Natural killer cell (primary cell): ENCODE data around the gene CDX1. TPM values are rescaled to one million over a fixed set of nuclear protein-coding genes. Genes with fewer than 3 reads are reported as not detected.

ENCODE experiments used
- ATAC-seq, 3 donors: fragments of 150-1000 bp in 2 of 3; fragments of 200-7000 bp in 1 of 3; cut with Tn5 transposase; 1 replicate in 1 of 3; 2 replicates in 2 of 3; pipeline ENCODE4 v1.10.0; 2021; ENCODE audit warnings: mild to moderate bottlenecking in 2 of 3, moderate library complexity in 2 of 3
- DNase-seq, 2 donors: peaks; one replicate each; pipeline versions ENCODE4 v3.0.0 to v3.0.0-alpha.2; 2013 to 2021; ENCODE audit warnings: mixed read lengths in 1 of 2
- H3K27ac ChIP-seq: one replicate; pipeline ENCODE4 v1.5.1; 2013; ENCODE audit warnings: mild to moderate bottlenecking, low read length
- H3K27me3 ChIP-seq: one replicate; pipeline ENCODE4 v1.6.1; 2013; ENCODE audit warnings: low read length; ENCODE audit not compliant: control insufficient read depth, insufficient read depth
- H3K36me3 ChIP-seq: one replicate; pipeline ENCODE4 v1.6.1; 2013; ENCODE audit warnings: low read length; ENCODE audit not compliant: control insufficient read depth, insufficient read depth
- H3K4me1 ChIP-seq: one replicate; pipeline ENCODE4 v1.6.1; 2013; ENCODE audit warnings: low read length; ENCODE audit not compliant: control insufficient read depth, insufficient read depth
- H3K4me3 ChIP-seq: one replicate; pipeline ENCODE4 v1.5.1; 2013; ENCODE audit warnings: low read length
- H3K9me3 ChIP-seq: one replicate; pipeline ENCODE4 v1.6.1; 2013; ENCODE audit warnings: low read length; ENCODE audit not compliant: control insufficient read depth, insufficient read depth
- H3K27ac Mint-ChIP-seq, 2 donors: one replicate each; pipeline ENCODE4 v1.8.0; 2022; ENCODE audit warnings: mild to moderate bottlenecking in 2 of 2, mixed read lengths in 2 of 2, moderate library complexity in 1 of 2
- H3K27me3 Mint-ChIP-seq, 2 donors: one replicate each; pipeline ENCODE4 v1.8.0; 2022; ENCODE audit warnings: low read depth in 2 of 2, mixed read lengths in 2 of 2
- H3K36me3 Mint-ChIP-seq: one replicate; pipeline ENCODE4 v1.8.0; 2022; ENCODE audit warnings: mixed read lengths
- H3K4me1 Mint-ChIP-seq, 2 donors: one replicate each; pipeline ENCODE4 v1.8.0; 2022; ENCODE audit warnings: mixed read lengths in 2 of 2
- H3K4me3 Mint-ChIP-seq: one replicate; pipeline ENCODE4 v1.8.0; 2022; ENCODE audit warnings: mild to moderate bottlenecking, moderate library complexity, mixed read lengths
- H3K9me3 Mint-ChIP-seq, 2 donors: one replicate each; pipeline ENCODE4 v1.8.0; 2022; ENCODE audit warnings: mixed read lengths in 2 of 2
- WGBS: methylation state at CpG from one replicate; pipeline ENCODE4 v1.1.7; 2013; ENCODE audit warnings: missing lambda C conversion rate; ENCODE audit not compliant: insufficient coverage; 5-methylcytosine and 5-hydroxymethylcytosine counted together
- intact Hi-C: fragments of 100-400 bp; cut with micrococcal nuclease; formaldehyde crosslinking; loops from one replicate; pipeline ENCODE4 v1.14.2; 2022
- total RNA-seq, 4 donors: library from RNA; stranded (reverse); fragments of 120-200 nt in 1 of 4; gene quantifications; one replicate each; pipeline versions ENCODE4 v1.2.3 to v1.2.4, GENCODE V29; 2013 to 2022
- TF ChIP-seq, protein P1 (sequence below): fragments of 200-600 bp; IDR thresholded peaks from one replicate; pipeline ENCODE4 v1.8.0; 2022; ENCODE audit warnings: antibody characterized with exemption

Gene CDX1
- total RNA-seq, 3 donors from 2014 or later (not counting 1 experiment from before 2014, with no cell fraction given), result not detected

DNA sequence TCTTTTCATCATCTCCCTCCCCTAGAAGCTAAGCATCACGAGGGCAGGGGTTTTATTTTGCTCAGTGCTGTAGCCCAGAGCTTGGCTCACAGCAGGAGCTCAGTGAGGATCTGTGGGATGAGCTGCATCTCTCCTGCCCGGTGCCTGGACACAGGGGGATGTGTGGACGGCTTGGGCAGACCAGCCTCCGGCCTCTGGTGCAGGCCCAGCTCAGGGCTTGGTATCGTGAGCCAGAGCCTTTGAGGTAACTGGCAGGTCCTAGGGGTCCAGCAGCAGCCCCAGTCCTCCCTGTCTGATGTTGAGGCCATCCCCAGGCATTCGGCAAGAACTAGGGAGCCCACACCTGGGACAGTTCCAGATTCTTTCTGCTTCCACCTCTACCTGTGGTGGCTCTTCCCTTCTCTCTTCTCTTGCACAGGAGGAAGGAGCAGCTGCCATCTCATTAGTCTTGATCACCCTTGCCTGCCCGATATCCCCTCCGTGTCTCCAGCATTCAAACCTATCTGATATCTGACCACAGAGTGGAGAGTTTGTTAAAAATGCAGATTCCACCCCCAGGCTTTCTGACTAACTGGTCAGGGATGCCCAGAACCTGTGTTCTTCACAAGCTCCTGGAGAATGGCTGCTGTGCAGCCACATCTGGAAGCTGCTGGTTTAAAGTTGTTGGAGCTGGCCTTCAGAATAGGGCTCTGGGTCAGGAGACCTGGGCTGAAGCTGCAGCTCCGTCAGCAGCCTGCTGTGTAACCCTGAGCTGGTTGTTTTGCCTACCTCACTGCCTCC lies 15.4 kb downstream of the CDX1 start:
- Histone ChIP-seq H3K4me3 (no peak overlapping the region), H3K27me3 (no peaks in the 10 kb centered on the region), H3K4me1 (no peaks in the 10 kb centered on the region), H3K36me3 (no peaks in the 10 kb centered on the region), H3K9me3 (no peaks in the 10 kb centered on the region), H3K27ac (no peak overlapping the region)
- H3K27me3 Mint-ChIP-seq, result peaks cover 7 to 11% of the 10 kb centered on the region in 2 donors
- no peaks in the 10 kb centered on the region for H3K36me3 Mint-ChIP-seq
- no peaks in the 10 kb centered on the region for H3K4me1 Mint-ChIP-seq
- 80% methylated on average over 9 of the region's 9 CpGs for WGBS
- no peak overlapping the region for H3K27ac Mint-ChIP-seq
- no peak overlapping the region for H3K4me3 Mint-ChIP-seq
- TF ChIP-seq, protein P1, sequence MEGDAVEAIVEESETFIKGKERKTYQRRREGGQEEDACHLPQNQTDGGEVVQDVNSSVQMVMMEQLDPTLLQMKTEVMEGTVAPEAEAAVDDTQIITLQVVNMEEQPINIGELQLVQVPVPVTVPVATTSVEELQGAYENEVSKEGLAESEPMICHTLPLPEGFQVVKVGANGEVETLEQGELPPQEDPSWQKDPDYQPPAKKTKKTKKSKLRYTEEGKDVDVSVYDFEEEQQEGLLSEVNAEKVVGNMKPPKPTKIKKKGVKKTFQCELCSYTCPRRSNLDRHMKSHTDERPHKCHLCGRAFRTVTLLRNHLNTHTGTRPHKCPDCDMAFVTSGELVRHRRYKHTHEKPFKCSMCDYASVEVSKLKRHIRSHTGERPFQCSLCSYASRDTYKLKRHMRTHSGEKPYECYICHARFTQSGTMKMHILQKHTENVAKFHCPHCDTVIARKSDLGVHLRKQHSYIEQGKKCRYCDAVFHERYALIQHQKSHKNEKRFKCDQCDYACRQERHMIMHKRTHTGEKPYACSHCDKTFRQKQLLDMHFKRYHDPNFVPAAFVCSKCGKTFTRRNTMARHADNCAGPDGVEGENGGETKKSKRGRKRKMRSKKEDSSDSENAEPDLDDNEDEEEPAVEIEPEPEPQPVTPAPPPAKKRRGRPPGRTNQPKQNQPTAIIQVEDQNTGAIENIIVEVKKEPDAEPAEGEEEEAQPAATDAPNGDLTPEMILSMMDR, result no peak
- intact Hi-C loops, result no loop called here
- H3K9me3 Mint-ChIP-seq, result no peaks in the 10 kb centered on the region
- no peak for ATAC-seq
- DNase-seq, result no peak

DNA sequence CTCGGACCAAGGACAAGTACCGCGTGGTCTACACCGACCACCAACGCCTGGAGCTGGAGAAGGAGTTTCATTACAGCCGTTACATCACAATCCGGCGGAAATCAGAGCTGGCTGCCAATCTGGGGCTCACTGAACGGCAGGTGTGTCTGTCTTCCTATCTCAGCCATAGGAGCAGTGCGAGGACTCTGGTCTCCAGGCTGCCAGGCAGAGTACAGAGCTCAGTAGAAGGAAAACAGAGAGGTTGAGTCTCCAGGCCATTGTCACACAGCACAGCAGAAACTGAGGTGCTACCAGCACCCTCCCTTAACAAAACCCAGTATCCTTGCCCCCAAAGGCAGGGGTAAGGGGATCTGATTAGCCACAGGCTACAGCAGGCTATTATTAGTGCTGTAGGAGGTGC lies 16.2 kb downstream of the CDX1 start:
- Histone ChIP-seq H3K36me3 (no peaks in the 10 kb centered on the region), H3K4me3 (no peak overlapping the region), H3K9me3 (no peaks in the 10 kb centered on the region), H3K4me1 (no peaks in the 10 kb centered on the region), H3K27ac (no peak overlapping the region), H3K27me3 (no peaks in the 10 kb centered on the region)
- no peaks in the 10 kb centered on the region for H3K9me3 Mint-ChIP-seq
- intact Hi-C loops, result no loop called here
- no peak for ATAC-seq
- TF ChIP-seq, protein P1, result no peak
- H3K27ac Mint-ChIP-seq, result no peak overlapping the region
- 92% methylated on average over 10 of the region's 10 CpGs for WGBS
- H3K4me1 Mint-ChIP-seq, result no peaks in the 10 kb centered on the region
- H3K36me3 Mint-ChIP-seq, result no peaks in the 10 kb centered on the region
- peaks cover 12 to 17% of the 10 kb centered on the region in 2 donors for H3K27me3 Mint-ChIP-seq
- no peak for DNase-seq
- H3K4me3 Mint-ChIP-seq, result no peak overlapping the region

DNA sequence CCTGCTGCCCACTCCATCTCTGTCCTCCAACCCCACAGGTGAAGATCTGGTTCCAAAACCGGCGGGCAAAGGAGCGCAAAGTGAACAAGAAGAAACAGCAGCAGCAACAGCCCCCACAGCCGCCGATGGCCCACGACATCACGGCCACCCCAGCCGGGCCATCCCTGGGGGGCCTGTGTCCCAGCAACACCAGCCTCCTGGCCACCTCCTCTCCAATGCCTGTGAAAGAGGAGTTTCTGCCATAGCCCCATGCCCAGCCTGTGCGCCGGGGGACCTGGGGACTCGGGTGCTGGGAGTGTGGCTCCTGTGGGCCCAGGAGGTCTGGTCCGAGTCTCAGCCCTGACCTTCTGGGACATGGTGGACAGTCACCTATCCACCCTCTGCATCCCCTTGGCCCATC lies 16.9 kb downstream of the CDX1 start:
- no peak overlapping the region for H3K4me3 ChIP-seq
- WGBS, result 95% methylated on average over 12 of the region's 12 CpGs
- no peaks in the 10 kb centered on the region for H3K9me3 ChIP-seq
- ATAC-seq, result no peak
- H3K27ac ChIP-seq, result no peak overlapping the region
- DNase-seq, result no peak
- Mint-ChIP-seq H3K4me1 (no peaks in the 10 kb centered on the region), H3K9me3 (no peaks in the 10 kb centered on the region), H3K36me3 (no peaks in the 10 kb centered on the region), H3K27ac (no peak overlapping the region), H3K27me3 (peaks cover 13 to 17% of the 10 kb centered on the region in 2 donors), H3K4me3 (no peak overlapping the region)
- H3K27me3 ChIP-seq, result no peaks in the 10 kb centered on the region
- no peaks in the 10 kb centered on the region for H3K36me3 ChIP-seq
- TF ChIP-seq, protein P1, result no peak
- intact Hi-C loops, result no loop called here
- H3K4me1 ChIP-seq, result no peaks in the 10 kb centered on the region

GRCh38 chr5:150184006-150184405 lies 17.4 kb downstream of the CDX1 start:
- H3K27ac ChIP-seq, result no peak overlapping the region
- no peaks in the 10 kb centered on the region for H3K9me3 Mint-ChIP-seq
- intact Hi-C loops, result no loop called here

More at GRCh38 chr5:150184006-150184405, 17.4 kb downstream of the CDX1 start:
- Mint-ChIP-seq H3K27ac (no peak overlapping the region), H3K4me3 (no peak overlapping the region), H3K36me3 (no peaks in the 10 kb centered on the region), H3K4me1 (no peaks in the 10 kb centered on the region), H3K27me3 (peaks cover 14 to 18% of the 10 kb centered on the region in 2 donors)
- WGBS, result 80% methylated on average over 2 of the region's 2 CpGs
- TF ChIP-seq, protein P1, result no peak
- DNase-seq, result no peak
- no peak overlapping the region for H3K4me3 ChIP-seq
- ATAC-seq, result no peak
- no peaks in the 10 kb centered on the region for H3K4me1 ChIP-seq
- H3K36me3 ChIP-seq, result no peaks in the 10 kb centered on the region
- peaks cover 4% of the 10 kb centered on the region for H3K27me3 ChIP-seq
- H3K9me3 ChIP-seq, result no peaks in the 10 kb centered on the region
